T-helper 1 cell (primary cell): Measurements from ENCODE around the gene ANO4.
"Not testable (repeated sequence)": the region's sequence is repeated elsewhere in the genome, so short reads cannot be mapped to it uniquely, and the experiment has no call there.

Experiments used
- DNase-seq, 5 donors: peaks; one replicate each; pipeline ENCODE4 v3.0.0-alpha.2; 2012 to 2020

The ANO4 gene

DNA sequence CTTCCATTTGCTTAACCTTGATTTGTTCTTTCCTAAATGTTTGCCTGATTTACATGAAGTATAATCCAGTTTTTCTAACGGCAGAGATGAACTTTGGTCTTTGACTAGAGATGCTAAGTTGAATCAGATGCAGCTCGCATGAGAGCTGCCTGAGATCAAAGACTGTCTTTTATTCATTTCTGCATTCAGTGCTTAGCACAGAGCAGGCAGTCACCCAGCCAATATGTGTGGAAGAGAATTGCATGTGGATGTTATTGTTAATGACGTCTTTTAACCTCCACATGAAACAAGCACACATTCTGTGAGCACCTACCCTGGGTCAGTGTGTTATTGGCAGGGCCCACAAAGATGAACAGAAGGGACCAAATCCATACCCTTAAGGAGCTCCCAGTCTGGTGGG lies 316.3 kb downstream of the ANO4 start:
- no peak for DNase-seq

DNA sequence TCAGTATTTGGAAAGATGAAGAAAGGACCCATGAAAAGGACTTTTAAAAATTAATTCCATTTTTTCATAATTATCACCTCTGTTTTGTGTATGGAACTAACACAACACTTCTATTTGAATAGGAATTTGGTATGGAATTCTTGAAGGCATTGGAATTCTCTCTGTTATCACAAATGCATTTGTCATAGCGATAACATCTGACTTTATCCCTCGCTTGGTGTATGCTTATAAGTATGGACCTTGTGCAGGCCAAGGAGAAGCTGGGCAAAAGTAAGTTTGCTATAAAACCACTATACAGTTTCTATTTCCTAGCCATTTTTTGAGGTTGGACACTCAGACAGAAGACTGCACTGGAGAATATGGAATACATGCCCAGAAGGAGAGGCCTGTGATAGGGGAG lies 316.9 kb downstream of the ANO4 start:
- DNase-seq = no peak

DNA sequence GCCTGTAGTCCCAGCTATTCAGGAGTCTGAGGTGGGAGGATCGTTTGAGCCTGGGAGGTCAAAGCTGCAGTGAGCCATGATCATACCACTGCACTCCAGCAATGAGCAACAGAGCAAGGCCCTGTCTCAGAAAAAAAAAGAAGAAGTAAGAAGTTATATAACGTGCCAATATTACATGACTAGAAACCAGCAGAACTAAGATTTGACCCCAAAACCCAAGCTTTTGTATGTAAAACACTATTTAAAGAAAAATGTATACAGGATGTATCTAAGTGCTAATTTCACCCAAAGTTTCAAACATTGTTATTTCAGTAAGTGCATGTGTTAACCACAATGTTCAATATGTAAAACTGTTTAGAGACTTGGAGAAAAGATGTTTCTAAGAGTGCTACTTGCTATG lies 320.8 kb downstream of the ANO4 start:
- DNase-seq = no peak

DNA sequence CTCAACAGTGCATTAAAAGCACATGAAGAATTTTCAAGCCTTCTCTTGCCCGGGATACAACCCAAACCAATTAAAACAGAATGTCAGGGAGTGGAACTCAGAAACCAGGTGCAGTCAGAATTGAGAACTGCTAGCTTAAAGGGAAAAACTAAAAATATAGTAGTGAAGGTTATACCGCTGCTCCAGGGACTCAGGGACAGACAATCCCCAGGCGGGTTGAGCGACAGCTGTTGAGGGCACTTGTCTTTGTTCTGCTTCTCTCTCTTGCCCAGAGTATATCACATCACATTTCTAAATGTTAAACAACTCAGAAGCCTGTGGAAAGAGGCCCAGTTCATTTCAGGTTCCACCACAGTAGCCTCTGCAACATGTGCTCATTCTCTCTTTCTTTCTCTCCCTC lies 322.3 kb downstream of the ANO4 start:
- DNase-seq = no peak

DNA sequence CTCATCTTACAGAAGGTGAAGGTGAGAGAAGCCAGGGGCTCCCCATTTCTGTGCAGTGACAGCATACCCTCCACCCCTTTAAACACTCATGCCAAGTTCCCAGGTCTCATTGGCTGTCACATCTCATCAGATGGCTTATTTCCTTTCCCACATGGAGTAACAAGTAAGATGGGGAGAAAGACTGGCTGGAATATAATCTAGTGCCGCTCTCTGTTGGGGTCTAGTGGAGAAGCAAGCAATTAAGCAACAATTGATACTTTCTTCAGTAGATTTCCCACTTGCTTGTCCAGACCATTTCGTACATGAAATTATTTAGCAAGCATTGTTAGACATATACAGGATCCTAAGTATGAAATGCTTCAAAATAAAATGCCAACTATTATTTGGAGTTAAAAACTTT lies 323.3 kb downstream of the ANO4 start:
- DNase-seq = no peak

DNA sequence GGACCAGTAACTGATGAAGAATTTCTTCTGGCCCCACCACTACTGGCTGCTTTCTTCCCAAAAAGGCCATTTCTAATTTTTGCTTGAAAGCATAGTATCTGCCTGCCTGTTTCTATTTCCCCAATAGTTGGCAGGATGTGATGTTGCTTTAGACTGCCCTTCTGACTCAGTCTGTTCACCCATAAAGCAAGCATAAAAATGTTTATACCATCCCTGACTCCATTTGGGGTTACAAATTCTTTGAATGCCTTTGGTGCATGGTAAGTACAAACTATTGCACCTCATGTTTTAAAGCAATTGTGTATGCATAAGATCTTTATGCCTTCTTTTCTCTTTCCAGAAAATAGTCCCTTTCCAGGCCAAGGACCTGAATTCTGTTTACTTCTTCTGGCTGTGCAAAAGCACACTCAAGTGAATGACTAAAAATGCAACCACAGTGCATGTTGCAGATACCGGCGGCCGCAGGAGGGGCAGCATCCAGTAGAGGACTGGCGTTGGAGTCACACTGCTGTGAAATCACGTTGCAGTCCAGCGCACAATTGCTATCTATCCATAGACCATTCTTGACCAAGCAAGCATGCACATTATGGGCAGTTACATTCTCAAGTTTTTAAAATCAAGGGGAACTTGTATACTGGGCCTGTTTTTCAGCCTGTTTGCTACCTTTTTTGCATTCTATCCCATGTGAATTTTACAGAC lies 333.1 kb downstream of the ANO4 start:
- DNase-seq = no peak

DNA sequence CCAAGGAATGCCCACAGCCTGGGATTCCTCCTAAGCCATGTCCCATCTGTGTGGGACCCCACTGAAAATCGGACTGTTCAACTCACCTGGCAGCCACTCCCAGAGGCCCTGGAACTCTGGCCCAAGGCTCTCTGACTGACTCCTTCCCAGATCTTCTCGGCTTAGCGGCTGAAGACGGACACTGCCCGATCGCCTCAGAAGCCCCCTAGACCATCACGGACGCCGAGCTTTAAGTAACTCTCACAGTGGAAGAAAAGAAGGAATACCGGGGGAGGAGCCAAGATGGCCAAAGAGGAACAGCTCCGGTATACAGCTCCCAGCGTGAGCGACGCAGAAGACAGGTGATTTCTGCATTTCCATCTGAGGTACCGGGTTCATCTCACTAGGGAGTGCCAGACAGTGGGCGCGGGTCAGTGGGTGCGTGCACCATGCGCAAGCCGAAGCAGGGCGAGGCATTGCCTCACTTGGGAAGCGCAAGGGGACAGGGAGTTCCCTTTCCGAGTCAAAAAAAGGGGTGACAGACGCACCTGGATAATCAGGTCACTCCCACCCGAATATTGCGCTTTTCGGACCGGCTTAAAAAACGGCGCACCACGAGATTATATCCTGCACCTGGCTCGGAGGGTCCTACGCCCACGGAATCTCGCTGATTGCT lies 351.3 kb downstream of the ANO4 start:
- not testable (repeated sequence) for DNase-seq

DNA sequence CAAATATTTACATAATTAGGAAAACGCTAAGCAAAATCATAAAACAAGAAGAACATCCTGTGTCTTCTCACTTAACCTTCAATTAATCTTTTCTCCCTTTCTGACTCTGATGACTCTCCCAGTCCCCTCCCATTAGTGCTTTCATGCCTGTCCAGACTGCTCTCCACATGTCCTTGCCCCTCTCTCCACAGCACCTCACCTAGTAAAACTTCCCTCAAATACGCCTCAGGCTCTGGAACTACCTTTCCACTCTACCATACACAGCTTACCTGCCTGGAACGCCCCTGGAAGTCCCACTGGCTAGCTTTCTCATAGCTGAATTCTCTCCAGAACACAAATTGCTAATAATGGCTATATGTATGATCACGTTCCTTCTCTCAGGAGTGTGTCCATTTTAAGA lies 370.7 kb downstream of the ANO4 start:
- DNase-seq = no peak

DNA sequence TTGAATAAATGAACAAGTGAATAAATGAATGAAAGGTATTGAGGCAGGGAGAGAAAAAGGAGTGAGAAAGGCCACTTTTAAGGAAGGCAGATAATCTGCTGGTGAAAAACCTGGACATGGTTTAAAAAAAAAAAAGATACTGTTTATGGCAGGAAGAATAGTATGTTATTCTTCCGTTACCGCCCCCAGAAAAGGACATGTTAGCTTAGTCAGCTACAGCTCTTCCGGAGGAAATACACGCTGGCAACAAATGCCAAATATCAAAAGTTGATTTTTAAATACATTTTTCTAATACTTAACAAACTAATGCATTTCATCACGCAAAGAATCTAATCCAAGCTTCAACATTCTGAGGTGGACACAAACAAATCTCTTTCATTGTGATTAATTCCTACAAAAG lies 372.3 kb downstream of the ANO4 start:
- no peak for DNase-seq

DNA sequence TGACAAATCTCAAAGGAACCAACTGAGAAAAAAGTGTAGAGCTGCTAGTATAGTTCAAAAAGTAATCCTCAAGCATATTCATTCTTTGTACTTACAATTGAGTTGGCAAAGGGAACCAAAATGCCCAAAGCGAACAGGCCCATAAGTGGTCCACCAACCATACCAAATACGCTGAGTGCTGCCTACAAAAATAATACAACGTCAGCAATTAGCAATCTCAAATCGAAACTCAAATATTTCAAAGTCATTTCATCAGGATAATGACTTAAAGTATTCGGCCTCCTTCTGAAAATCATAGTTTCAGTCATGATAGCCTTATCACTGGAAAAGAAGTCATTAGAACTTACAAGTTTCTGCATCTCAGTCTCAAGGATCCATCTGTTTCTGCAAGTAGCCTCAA lies 373.4 kb downstream of the ANO4 start:
- DNase-seq = no peak

DNA sequence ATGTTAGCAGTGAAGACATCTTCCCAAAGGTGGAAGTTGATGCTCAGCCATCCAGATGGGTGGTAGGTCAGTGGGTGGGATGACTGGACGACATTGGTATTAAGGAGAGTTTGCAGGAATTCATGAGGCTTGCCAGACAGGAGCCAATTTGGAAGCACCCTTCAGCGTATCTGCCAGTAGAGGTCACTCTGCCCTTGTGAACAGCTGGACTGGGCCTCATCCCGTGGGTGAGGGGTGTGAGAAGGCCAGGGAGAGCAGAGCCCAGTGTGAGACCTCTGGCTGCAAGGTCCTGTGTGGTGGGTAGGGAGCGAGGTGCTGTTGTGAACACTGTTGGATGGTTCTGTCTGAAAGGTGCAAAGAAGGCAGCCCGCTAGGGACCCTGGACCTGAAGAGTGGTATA lies 377.7 kb downstream of the ANO4 start:
- peak in 1 of 5 donors; percentile 0 for DNase-seq

DNA sequence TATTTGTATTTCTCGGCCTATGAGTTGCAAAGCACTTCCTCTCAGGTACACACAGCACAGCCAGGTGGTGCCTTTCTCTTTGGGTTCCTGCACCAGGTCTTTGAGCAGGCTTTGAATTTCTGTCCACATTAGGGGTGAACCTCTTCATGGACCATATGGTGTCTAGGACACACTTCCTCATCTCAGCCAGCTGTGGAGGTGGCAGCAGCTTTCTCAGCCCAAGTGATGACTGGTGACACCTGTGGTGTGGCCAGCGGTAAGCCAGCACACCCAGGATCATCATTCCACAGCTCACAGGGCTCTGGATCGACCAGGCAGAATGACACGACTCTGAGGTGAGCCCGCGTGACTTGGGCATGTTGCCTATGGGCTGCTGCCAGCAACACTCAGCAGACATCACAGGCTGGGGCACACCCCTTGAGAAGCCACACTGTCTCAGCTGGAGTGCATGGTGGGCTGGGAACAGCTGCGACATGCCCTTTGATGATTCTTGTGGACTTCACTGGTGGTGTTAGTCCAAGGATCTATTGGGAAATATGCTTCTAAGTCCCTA lies 378.7 kb downstream of the ANO4 start:
- DNase-seq = no peak

DNA sequence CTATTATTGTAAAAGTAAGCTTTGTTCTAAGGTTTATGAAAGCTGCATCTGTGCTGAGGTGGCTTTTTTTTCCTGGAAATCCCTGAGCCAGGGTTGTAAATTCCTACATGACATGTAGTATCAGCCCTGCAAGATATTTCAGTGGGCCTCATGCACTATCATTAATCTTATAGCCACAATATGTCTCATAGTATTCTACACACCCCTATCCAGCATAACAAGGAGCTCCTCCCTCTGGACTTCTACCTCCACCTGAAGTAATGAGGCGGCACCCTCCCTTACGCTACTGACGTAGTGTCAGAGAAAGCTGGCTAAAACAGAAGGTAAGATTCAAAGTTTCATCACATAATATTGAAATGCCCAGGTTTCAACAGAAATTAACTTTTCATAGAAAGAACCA lies 380.0 kb downstream of the ANO4 start:
- DNase-seq = no peak
